HepG2 (cell line): Measurements from ENCODE around the gene CDT1. TPM values are rescaled to one million over a fixed set of nuclear protein-coding genes. Genes with fewer than 3 reads are reported as not detected.

Experiments used
- CAMTA2 ChIP-seq: sonication (generic); formaldehyde crosslinking; IDR thresholded peaks from 2 replicates; pipeline ENCODE4 v1.4.0; 2020; ENCODE audit warnings: mild to moderate bottlenecking, missing genetic modification reagents, borderline replicate concordance
- CBX5 ChIP-seq: sonication (generic); formaldehyde crosslinking; IDR thresholded peaks from 2 replicates; pipeline ENCODE4 v1.4.0; 2020; ENCODE audit warnings: missing genetic modification reagents, borderline replicate concordance
- DNMT1 ChIP-seq: sonication (generic); formaldehyde crosslinking; IDR thresholded peaks from 2 replicates; pipeline ENCODE4 v1.5.1; 2020; ENCODE audit warnings: mild to moderate bottlenecking, missing genetic modification reagents
- GRHL1 ChIP-seq: sonication (generic); formaldehyde crosslinking; conservative IDR thresholded peaks from 2 replicates; pipeline ENCODE4 v1.8.0; 2022; ENCODE audit warnings: missing genetic modification reagents
- KLF11 ChIP-seq: IDR thresholded peaks from 2 replicates; pipeline ENCODE4 v1.6.1; 2016; ENCODE audit warnings: missing compliant biosample characterization
- PAWR ChIP-seq: sonication (generic); formaldehyde crosslinking; IDR thresholded peaks from 2 replicates; pipeline ENCODE4 v1.4.0; 2020; ENCODE audit warnings: missing genetic modification reagents, mild to moderate bottlenecking, borderline replicate concordance
- RFXANK ChIP-seq: IDR thresholded peaks from 2 replicates; pipeline ENCODE4 v1.6.1; 2016
- SNAPC2 ChIP-seq: sonication (generic); formaldehyde crosslinking; IDR thresholded peaks from 2 replicates; pipeline ENCODE4 v1.8.1; 2022; ENCODE audit warnings: mild to moderate bottlenecking, missing genetic modification reagents
- TBX2 ChIP-seq: sonication (generic); formaldehyde crosslinking; IDR thresholded peaks from 2 replicates; pipeline ENCODE4 v1.5.0; 2020; ENCODE audit warnings: missing genetic modification reagents, mild to moderate bottlenecking, borderline replicate concordance
- TEAD3 ChIP-seq: optimal IDR thresholded peaks from 2 replicates; pipeline ENCODE3; 2016; ENCODE audit warnings: borderline replicate concordance
- TFE3 ChIP-seq: IDR thresholded peaks from 2 replicates; pipeline ENCODE4 v1.6.1; 2016
- ZNF12 ChIP-seq: sonication (generic); formaldehyde crosslinking; IDR thresholded peaks from 2 replicates; pipeline ENCODE4 v1.5.0; 2020; ENCODE audit warnings: missing genetic modification reagents
- ZNF512B ChIP-seq: sonication (generic); formaldehyde crosslinking; IDR thresholded peaks from 2 replicates; pipeline ENCODE4 v1.5.1; 2020; ENCODE audit warnings: missing genetic modification reagents, mild to moderate bottlenecking, borderline replicate concordance
- ZNF570 ChIP-seq: sonication (generic); formaldehyde crosslinking; IDR thresholded peaks from 2 replicates; pipeline ENCODE4 v1.4.0; 2020; ENCODE audit warnings: mild to moderate bottlenecking, missing genetic modification reagents, borderline replicate concordance
- ZNF577 ChIP-seq: sonication (generic); formaldehyde crosslinking; IDR thresholded peaks from 2 replicates; pipeline ENCODE4 v1.4.0; 2020; ENCODE audit warnings: mild to moderate bottlenecking, low read depth, missing genetic modification reagents, borderline replicate concordance
- ZNF616 ChIP-seq: sonication (generic); formaldehyde crosslinking; IDR thresholded peaks from 2 replicates; pipeline ENCODE4 v1.5.0; 2020; ENCODE audit warnings: low read depth, mild to moderate bottlenecking, missing genetic modification reagents
- ZSCAN30 ChIP-seq: sonication (generic); formaldehyde crosslinking; IDR thresholded peaks from 2 replicates; pipeline ENCODE4 v1.5.0; 2020; ENCODE audit warnings: mild to moderate bottlenecking, missing genetic modification reagents
- polyA plus RNA-seq, 8 experiments: library from polyadenylated mRNA; depleted of rRNA in 3 of 8; stranded (reverse) in 7 of 8; unstranded in 1 of 8; fragments of >200 nt; fragmentation: Illumina TruSeq in 4 of 8; extraction: Trizol in 4 of 8; gene quantifications; 2 replicates each; pipeline versions ENCODE4 v1.2.1 to v1.2.3, GENCODE V29; 2011 to 2016; ENCODE audit warnings: low read depth in 4 of 8, missing spikeins in 1 of 8, mixed read lengths in 1 of 8; ENCODE audit not compliant: insufficient read depth in 1 of 8
- total RNA-seq, 5 experiments: library from RNA; depleted of rRNA; stranded (reverse); fragments of >200 nt; fragmentation: Illumina TruSeq; extraction: Trizol; gene quantifications; 2 replicates each; pipeline ENCODE4 v1.2.3, GENCODE V29; 2016; ENCODE audit warnings: low read depth in 1 of 5
- TF ChIP-seq, protein P1 (sequence below): sonication (generic); formaldehyde crosslinking; IDR thresholded peaks from 2 replicates; pipeline ENCODE4 v1.4.0; 2020; ENCODE audit warnings: mild to moderate bottlenecking, missing genetic modification reagents
- TF ChIP-seq, protein P2 (sequence below): sonication (generic); formaldehyde crosslinking; IDR thresholded peaks from 2 replicates; pipeline ENCODE4 v1.4.0; 2020; ENCODE audit warnings: mild to moderate bottlenecking, low read depth, missing genetic modification reagents

The CDT1 gene
- total and polyA plus RNA-seq, 2 of the 13 experiments (the other 11 are each of a cell fraction or from before 2014, with no cell fraction given), result 23.1 to 23.8 TPM

GRCh38 chr16:88804552-88805339 lies 1.2 kb downstream of the CDT1 start (continued):
- TF ChIP-seq GRHL1 (CRISPR knock-in tag), result no peak
- TF ChIP-seq CAMTA2 (CRISPR knock-in tag), result no peak
- TF ChIP-seq SNAPC2 (CRISPR knock-in tag), result no peak
- no peak for TF ChIP-seq ZNF512B
- TF ChIP-seq RFXANK (CRISPR knock-in tag), result no peak
- TF ChIP-seq PAWR (CRISPR knock-in tag), result no peak
- TF ChIP-seq ZNF577, result no peak
- TF ChIP-seq ZNF616 (CRISPR knock-in tag), result no peak
- peak; percentile 49; the same call in 1 of the 2 replicates for TF ChIP-seq ZNF12 (CRISPR knock-in tag)
- TF ChIP-seq KLF11 (CRISPR knock-in tag), result 0 out of 2 replicates have a peak, but pooled peaks have one; percentile 25
- 0 out of 2 replicates have a peak, but pooled peaks have one; percentile 34 for TF ChIP-seq TFE3
- no peak for TF ChIP-seq ZSCAN30 (CRISPR knock-in tag)
- TF ChIP-seq, protein P1, sequence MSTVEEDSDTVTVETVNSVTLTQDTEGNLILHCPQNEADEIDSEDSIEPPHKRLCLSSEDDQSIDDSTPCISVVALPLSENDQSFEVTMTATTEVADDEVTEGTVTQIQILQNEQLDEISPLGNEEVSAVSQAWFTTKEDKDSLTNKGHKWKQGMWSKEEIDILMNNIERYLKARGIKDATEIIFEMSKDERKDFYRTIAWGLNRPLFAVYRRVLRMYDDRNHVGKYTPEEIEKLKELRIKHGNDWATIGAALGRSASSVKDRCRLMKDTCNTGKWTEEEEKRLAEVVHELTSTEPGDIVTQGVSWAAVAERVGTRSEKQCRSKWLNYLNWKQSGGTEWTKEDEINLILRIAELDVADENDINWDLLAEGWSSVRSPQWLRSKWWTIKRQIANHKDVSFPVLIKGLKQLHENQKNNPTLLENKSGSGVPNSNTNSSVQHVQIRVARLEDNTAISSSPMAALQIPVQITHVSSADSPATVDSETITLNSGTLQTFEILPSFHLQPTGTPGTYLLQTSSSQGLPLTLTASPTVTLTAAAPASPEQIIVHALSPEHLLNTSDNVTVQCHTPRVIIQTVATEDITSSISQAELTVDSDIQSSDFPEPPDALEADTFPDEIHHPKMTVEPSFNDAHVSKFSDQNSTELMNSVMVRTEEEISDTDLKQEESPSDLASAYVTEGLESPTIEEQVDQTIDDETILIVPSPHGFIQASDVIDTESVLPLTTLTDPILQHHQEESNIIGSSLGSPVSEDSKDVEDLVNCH (CRISPR knock-in tag), result no peak
- TF ChIP-seq, protein P2, sequence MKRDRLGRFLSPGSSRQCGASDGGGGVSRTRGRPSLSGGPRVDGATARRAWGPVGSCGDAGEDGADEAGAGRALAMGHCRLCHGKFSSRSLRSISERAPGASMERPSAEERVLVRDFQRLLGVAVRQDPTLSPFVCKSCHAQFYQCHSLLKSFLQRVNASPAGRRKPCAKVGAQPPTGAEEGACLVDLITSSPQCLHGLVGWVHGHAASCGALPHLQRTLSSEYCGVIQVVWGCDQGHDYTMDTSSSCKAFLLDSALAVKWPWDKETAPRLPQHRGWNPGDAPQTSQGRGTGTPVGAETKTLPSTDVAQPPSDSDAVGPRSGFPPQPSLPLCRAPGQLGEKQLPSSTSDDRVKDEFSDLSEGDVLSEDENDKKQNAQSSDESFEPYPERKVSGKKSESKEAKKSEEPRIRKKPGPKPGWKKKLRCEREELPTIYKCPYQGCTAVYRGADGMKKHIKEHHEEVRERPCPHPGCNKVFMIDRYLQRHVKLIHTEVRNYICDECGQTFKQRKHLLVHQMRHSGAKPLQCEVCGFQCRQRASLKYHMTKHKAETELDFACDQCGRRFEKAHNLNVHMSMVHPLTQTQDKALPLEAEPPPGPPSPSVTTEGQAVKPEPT (CRISPR knock-in tag), result no peak
- no peak for TF ChIP-seq ZNF570 (CRISPR knock-in tag)
- peak; percentile 39; the same call in 1 of the 2 replicates for TF ChIP-seq TBX2
- no peak for TF ChIP-seq DNMT1
- no peak; the same call in 1 of the 2 replicates for TF ChIP-seq CBX5 (CRISPR knock-in tag)
- no peak for TF ChIP-seq TEAD3 (CRISPR knock-in tag)
